ENCODE data around the gene TNFAIP8L2.
A peak's percentile ranks its signal among the peaks of the same experiment; 100 is the strongest.
"Not testable (repeated sequence)": the region's sequence is repeated elsewhere in the genome, so short reads cannot be mapped to it uniquely, and the experiment has no call there.

TNFAIP8L2 gene

DNA sequence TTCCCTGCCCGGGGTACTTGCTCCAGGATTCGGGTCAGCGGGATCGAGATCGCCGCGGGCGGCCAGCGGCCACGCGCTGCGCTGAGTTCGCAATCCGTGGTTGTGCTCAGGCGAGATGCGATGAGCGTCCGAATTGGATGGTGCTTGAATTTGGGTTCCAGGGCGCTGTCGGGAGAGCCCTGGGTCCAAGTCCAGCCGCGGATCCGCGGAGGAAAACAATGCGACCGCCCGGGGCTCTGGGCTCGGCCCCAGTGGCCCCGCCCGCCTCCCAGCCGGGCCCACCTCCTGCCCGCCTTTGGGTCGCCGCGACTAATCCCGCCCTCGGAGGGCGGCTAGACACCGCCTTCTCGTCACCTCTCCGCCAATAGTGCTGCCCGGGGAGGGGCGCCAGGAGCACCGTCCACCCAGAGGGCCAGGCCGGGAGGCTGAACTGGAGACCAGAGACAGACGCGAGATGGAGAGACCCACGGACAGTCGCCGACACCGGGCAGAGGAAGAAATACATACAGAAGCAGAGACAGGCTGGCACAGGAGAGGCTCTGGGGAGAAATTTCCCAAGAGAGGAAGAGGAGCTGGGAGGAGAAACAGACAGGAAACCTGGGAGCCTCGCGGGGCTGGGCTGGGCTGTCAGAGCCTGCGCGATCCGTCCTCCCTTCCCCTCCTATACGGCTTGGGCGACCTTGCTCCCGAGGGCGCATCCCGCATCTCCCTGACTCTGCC, 9.9 kb upstream of the TNFAIP8L2 start, which contains the start of gene SEMA6C:
TSS of gene SEMA6C (minus strand) at position 220 of the 720 bp plus-strand sequence. CDS start 4,010 bp downstream, outside the sequence.
- peak; percentile 91 for DNase-seq

- no peak for DNase-seq
These were observed 9.3 kb upstream of the TNFAIP8L2 start for GRCh38 chr1:151147132-151147503.

DNA sequence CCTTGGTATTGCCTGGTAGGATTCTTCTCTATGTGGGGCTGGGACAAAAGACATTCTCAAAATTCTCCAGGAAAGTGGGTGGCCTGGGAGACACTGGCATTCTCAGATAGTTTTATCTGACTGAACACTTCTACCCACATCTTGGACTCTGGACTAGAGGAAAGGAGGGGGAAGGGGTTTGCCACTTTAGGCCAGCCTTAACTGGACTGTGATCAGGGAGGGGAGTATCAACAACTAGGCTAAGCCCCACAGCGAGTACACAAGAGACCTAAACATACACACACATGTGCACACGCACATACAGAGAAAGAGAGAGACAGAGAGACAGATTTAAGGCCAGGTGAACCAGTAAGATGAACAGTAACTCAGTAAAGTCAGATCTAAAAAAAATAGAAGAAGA, 8.8 kb upstream of the TNFAIP8L2 start:
- DNase-seq, result no peak

GRCh38 chr1:151157067-151157531, 650 bp downstream of the TNFAIP8L2 start:
- DNase-seq, result peak; percentile 72

- no peak for DNase-seq
These were observed 1.9 kb downstream of the TNFAIP8L2 start for GRCh38 chr1:151158326-151158725.

- DNase-seq, result no peak
These were observed 2.4 kb downstream of the TNFAIP8L2 start for GRCh38 chr1:151158751-151159251.

DNA sequence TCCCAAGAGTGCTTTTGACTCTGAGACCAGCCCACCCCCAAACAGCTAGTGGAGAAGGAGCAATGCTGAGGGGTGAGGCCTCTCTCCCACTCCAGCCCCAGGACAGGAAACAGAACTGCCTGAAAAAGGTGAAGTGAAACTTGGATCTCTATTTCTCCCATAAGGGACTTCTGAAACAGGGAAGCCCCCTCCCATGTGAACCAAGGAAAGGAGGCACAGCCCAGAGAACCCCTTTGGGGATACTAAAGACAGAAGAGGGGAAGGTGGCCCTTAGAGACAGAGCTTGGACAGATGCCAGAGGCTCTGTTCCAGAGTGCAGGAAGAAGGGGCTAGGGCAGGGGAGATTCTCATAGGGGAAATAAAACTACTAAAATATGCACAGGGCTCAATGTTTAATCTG, 2.9 kb downstream of the TNFAIP8L2 start:
- DNase-seq, result no peak

DNA sequence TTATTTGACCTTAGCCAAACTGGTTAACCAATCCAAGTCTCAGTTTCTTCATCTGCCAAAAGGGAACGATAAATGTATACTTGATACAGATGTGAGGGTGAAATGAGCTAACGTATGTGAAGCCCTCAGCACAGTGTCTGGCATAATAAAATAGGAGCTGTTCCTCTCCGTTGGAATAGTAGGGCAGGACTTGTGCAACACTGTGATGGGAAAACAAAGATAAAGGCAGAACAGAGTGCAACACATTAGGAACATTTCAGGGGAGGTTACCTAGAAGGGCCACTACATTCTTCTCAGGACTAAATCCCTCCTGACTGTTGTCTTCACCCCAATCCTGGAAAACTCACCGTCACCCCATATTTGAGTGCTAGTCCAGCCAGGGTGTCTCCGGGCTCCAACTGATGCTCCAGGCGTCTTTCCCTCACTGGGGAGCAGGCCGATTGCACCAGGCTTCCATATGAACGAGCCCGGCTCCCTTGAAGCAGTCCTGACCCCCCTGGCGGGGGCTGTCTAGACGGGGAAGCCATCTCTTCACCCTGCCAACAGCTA, 8.4 kb downstream of the TNFAIP8L2 start:
- DNase-seq, result no peak

DNA sequence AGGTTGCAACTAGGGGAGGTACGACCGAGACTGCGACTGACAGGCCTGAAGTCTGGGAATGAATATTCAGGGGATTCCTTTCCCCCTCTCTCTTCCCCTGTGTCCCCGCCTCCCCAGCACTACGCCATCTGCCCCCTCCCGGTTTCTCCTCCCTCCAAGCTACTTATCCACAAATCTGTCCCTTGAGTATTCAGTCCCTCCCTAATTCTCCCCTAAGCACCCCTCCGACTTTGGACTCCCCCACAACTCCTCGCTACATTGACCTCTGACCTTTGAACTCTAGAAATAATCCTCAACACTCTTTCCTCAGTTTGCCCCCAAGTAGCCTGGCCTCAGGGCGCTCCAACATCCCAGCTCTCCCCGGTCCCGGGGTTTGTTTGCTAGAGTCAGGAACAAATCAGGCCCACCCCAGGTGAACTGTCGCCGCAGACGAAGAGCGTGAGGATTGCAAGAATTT, 8.9 kb downstream of the TNFAIP8L2 start:
- no peak for DNase-seq

DNA sequence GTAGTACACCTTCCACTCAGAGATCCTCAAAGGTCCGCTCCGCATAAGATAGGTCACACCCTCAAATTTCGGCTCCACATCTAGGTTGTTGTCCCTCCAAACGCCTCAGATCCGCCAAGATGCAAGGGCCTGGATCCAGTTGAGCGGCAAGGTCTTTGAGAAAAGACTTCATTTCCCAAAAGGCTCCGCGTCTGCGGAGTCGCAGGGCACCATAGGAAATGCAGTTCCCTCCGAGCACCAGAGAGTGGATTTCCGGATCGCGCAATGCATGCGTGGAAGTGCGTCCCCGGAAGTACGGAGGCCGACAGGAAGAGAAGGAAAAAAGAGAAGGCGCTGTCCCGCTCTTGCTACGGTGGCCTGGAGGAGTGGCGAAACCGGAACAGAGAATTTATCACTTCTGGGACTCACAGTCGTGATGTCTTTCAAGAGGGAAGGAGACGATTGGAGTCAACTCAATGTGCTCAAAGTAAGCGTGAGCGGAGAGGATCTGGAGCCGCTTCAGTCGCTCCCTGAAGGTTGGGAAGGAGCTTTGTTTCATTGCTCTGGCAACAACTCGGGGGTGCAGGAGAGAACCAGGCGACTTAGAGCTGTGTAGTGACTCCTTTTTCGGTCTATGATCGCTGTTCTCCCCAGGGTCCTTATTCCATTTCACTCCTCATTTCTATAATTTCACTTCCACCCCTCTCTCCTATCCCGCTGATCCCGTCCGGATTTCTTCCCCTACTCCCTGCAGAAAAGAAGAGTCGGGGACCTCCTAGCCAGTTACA, 9.5 kb downstream of the TNFAIP8L2 start, which contains the start of the genes LYSMD1 and SCNM1:
TSS of gene LYSMD1 (minus strand) at position 165 of the 767 bp plus-strand sequence. CDS start 644 bp downstream, outside the sequence.
TSS of gene SCNM1 (plus strand) at position 407 of the 767 bp plus-strand sequence. CDS start at position 416, 9 bp downstream.
- DNase-seq, result peak; percentile 98

GRCh38 chr1:151166505-151166956, 10.1 kb downstream of the TNFAIP8L2 start:
- DNase-seq, result no peak

DNA sequence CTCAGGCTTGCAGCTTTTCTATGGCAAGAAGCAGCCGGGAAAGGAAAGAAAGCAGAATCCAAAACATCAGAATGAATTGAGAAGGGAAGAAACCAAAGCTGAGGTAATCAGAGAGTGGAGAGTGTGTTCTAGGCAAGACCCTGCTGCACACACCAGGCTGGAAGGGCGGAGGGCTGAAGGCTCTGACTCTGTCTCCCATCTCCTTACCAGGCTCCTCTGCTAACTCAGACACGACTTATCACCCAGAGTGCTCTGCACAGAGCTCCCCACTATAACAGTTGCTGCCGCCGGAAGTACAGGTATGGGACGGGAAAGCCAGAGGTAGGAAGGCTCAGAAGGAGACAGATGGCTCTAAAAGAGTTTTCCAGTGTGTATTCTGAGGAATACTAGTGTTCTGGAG, 10.7 kb downstream of the TNFAIP8L2 start:
- DNase-seq, result no peak

DNA sequence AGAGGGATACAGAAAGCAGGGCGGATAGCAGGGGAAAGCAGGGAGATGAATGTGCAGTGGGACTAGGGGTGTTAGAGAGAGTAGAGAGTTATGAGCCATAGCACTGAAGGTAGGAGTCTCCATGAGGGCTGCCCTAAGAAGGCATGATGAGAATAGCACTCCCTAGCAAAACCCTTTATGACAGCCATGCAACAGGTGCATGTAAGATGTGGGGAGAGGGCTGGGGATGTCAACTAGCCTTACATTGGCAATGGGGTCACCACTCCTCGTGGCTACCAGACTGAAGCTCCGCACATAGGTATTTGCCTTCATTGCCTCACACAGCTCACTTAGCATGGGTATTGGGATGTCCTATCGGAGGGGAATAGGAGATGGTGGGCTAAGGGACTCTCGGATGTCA, 14.7 kb downstream of the TNFAIP8L2 start:
- no peak for DNase-seq

GRCh38 chr1:151175041-151175741, 18.7 kb downstream of the TNFAIP8L2 start:
- no peak for DNase-seq

DNA sequence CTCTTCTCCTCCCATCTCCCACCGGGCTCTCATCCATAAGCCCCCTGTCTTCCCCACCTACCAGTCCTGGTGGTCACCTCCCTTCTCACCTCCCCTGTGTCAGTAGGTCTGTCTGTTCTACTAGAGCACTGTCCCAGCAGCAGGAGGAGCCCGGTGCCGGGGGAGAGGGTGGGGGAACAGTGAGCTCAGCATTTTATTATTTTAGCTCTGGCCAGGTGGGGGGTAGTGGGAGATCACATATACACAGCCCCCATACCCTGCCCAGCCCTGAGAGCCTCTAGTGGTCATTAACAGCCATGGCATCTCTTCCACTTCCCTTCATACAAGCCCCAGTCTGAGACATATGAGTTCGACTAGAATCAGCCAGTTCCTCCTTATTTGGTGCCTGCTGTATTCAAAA, 19.4 kb downstream of the TNFAIP8L2 start, which contains the start of gene TMOD4:
TSS of gene TMOD4 (minus strand) at position 119 of the 400 bp plus-strand sequence. CDS start 1,106 bp downstream, outside the sequence.
- no peak for DNase-seq

GRCh38 chr1:151176514-151177045, 20.1 kb downstream of the TNFAIP8L2 start:
- DNase-seq, result no peak

GRCh38 chr1:151184211-151184610, 27.8 kb downstream of the TNFAIP8L2 start:
- no peak for DNase-seq

- DNase-seq, result no peak
These were observed 30.8 kb downstream of the TNFAIP8L2 start for GRCh38 chr1:151187205-151187604.

DNA sequence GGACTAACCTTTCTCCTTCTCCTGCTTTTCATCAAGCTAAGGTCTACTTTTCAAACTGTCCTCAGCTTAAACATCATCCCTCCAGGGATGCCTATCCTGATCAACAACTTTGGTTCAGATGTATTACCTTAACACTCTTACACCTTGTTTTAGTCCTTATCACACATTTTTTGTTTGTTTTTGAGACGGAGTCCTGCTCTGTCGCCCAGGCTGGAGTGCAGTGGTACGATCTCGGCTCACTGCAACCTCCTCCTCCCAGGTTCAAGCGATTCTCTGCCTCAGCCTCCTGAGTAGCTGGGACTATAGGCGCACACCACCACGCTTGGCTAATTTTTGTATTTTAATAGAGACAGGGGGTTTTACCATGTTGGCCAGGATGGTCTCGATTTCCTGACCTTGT, 32.2 kb downstream of the TNFAIP8L2 start:
- DNase-seq, result not testable (repeated sequence)

DNA sequence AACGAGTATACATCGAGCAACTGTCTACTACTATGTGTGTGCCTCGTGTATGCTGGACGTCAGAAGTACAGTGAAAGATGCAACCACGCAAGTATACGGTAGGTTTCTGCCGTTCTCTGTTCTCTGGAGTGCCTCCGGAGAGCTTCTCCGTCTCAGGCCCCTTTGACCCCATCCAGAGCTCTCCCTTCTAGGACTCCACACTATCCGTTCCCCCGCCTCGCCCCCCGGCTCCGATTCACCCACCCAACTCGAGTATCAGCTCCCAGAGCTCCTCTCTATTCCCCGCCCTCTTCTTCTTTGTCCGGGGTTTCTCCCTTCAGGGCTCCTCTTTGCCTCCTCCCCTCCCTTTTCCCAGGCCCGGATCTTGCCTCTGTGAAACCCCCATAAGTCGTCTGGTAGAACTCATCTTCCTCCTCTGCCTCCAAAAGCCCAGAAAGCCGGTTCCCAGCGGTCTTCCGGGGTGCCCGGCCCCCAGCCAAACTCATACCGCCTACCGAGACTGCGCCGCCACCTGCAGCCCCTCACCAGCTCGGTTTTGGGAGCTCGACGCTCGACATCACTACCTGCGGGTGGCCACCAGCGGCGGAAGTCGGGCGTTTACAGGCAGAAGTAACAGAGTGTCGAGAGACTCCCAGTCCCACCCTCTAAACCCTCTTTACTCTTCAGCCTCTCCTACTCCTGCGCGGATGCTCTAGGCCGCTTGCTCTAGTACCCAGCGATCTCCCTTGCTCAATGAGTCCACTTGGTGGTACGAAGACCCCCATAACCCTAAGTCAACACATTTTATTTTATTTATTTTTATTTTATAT, 33.4 kb downstream of the TNFAIP8L2 start, which contains the start of gene VPS72:
TSS of gene VPS72 (minus strand) at position 561 of the 809 bp plus-strand sequence. CDS start at position 485, 76 bp downstream.
- DNase-seq, result peak; percentile 92

GRCh38 chr1:151192047-151192446, 35.6 kb downstream of the TNFAIP8L2 start:
- DNase-seq, result no peak

All from activated CD4-positive, alpha-beta T cell treated with anti-CD3 and anti-CD28 coated beads, Interleukin-2, amount 50 U/mL, for 16 hours (primary cell).